ENCODE measurements around the gene ST6GALNAC3.
"Not testable (repeated sequence)": the region's sequence is repeated elsewhere in the genome, so short reads cannot be mapped to it uniquely, and the experiment has no call there.

The ST6GALNAC3 gene

GRCh38 chr1:76105372-76105771, 30.8 kb downstream of the ST6GALNAC3 start:
- DNase-seq = no peak

- no peak for DNase-seq
Observed at GRCh38 chr1:76106251-76106650, 31.7 kb downstream of the ST6GALNAC3 start.

- DNase-seq = no peak
Observed at GRCh38 chr1:76106719-76107235, 32.2 kb downstream of the ST6GALNAC3 start.

DNA sequence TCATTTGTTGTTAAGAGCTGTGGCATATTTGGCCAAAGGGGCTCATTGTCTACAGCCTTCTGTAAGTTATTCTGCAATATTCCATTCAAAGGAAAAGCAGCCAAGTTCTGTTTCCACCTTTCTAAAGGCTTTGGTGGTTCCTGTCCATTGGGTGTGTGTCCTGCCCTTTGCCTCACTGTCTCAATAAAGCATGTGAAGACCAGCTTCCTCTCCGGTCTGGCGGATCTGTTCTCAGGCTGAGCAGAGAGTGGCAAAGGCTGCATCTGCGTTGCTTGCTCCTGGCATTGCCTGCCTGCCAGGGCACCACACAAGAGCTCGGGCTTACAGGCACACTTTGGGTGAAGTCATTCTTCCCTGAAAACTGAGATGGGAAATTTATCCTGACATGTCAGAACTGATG, 34.9 kb downstream of the ST6GALNAC3 start:
- DNase-seq = peak in 10 of 56 donors; percentile 5 to 29 (median 8)

DNA sequence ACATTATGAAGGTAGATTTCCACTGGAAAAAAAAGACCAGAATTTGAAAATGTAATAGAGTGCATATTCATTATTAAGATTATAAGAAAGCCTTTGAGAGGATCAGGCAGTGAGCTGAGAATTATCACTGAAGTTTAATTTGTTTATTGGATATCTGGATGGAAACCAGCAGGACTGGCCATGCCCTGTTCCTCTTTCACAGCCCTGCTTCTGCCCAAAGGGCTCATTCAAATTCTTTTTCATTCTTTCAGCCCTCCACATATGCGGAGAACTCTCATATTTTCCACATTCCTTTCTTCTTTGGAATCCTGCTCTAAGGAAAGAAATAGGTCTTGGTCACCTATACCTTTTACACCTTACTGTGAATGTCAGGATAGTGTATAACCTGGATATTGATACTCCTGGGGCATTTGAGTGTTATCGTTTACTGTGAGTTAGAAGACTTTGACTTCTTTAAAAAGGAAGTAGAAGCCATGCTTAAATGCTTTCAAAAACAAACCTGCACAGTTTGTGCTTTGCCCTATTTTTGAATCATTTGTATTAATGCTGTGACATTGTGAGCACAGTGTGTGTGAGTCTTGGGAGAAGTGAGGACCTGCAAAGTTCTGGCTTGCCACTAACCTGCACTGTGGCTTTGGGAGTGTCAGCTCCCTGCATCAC, 35.5 kb downstream of the ST6GALNAC3 start:
- no peak for DNase-seq

- DNase-seq = no peak
Observed at GRCh38 chr1:76110666-76111065, 36.1 kb downstream of the ST6GALNAC3 start.

DNA sequence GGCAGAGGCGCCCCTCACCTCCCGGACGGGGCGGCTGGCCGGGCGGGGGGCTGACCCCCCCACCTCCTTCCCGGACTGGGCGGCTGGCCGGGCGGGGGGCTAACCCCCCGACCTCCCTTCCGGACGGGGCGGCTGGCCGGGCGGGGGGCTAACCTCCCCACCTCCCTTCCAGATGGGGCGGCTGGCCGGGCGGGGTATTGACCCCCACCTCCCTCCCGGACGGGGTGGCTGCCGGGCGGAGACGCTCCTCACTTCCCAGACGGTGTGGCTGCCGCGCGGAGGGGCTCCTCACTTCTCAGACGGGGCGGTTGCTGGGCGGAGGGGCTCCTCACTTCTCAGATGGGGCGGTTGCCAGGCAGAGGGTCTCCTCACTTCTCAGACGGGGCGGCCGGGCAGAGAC, 37.8 kb downstream of the ST6GALNAC3 start:
- not testable (repeated sequence) for DNase-seq

- DNase-seq = no peak
Observed at GRCh38 chr1:76113446-76113845, 38.9 kb downstream of the ST6GALNAC3 start.

DNA sequence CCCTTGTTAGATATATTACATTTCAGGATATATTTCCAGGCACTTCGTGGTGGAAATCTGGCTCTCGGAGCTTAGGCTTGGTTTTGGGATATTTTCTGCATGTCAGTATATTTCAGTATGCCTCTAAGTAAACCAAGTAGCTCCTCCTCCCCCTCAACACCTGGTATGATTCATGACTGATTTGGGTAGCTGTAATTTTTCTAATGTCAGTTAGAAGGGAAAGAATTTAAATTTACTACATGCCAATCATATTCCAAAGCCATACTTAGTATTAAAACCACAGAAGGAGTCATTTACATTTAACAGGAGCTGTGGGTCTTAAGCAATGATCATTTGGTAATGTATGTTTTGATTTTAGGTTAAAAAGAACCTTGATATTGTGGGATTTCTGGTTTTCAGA, 40.6 kb downstream of the ST6GALNAC3 start:
- no peak for DNase-seq

GRCh38 chr1:76121850-76122249, 47.3 kb downstream of the ST6GALNAC3 start:
- no peak for DNase-seq

- no peak for DNase-seq
Observed at GRCh38 chr1:76122271-76122670, 47.7 kb downstream of the ST6GALNAC3 start.

GRCh38 chr1:76123411-76124064, 49.0 kb downstream of the ST6GALNAC3 start:
- DNase-seq = not testable (repeated sequence)

GRCh38 chr1:76124196-76124595, 49.6 kb downstream of the ST6GALNAC3 start:
- DNase-seq = no peak

DNA sequence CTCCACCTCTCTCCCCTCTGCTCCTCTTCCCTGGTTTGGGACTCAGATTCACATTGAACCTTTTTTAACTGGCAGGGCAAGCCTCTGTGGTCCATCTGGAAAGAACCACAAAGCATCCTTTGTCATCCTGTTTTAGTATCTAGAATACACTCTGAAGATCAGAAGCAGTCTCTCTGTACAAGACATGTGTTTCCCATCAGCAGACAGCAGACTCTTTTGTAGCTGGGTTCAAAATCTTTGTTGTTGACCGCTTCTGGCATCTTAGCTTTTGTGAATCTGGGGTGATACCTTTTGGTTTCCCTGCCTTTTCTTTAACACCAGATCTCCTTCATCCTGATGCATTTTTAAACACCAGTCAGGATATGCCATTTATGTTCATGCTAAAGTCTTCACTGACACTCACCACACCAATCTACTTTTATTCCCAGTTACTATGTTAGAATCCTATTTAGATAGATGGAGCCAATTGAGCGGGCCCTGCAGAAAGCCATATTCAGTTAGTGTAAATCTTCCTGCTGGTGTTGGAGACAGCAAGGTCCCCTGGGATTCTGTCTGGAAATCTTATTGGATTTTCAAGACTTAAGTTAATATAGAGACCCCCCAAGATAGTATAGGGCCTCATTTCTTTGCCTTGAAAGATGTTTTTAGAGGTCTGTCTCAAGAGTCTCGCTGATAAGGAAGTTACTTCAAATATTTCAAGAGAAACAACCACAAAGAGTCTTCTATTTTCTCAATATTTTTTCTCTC, 51.1 kb downstream of the ST6GALNAC3 start:
- DNase-seq = no peak

- no peak for DNase-seq
Observed at GRCh38 chr1:76128096-76128495, 53.5 kb downstream of the ST6GALNAC3 start.

DNA sequence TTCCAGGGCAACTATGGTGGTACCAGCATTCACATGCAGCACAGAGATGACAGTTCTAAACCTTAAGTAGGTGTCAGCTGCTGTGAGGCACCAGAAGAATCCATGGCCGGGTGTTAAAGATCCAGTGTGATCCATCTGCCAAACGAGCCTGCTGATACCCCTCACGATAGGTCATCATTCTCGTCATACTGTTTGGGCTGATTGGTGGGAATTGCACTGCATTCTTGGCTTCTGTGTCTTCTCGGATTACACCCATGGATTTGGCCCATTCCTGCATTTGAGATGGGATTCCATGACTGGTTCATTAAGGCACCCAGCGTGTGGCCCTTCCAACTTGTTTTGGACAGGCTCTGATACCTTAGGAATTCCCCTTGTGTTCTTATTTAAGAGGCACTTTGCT, 55.2 kb downstream of the ST6GALNAC3 start:
- no peak for DNase-seq

- DNase-seq = no peak
Observed at GRCh38 chr1:76130992-76131391, 56.4 kb downstream of the ST6GALNAC3 start.

DNA sequence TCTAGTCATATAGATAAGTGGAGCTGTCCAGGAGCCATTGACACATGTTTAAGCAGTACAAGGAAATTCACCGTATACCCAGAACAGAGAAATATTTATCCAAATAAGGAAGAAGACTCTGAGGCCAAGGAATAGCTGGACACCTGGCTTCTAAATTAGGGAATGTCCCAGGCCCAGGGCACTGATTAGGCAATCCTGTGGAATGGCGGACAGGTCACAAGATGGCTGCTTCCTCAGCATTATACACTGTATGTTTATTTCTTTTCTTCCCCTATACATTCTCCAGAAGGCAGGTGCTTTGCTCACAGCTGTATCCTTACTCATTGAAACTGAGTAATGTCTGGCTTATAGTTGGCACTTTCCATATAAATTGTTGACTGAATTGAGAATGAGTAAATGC, 59.4 kb downstream of the ST6GALNAC3 start:
- no peak for DNase-seq

GRCh38 chr1:76135835-76136234, 61.3 kb downstream of the ST6GALNAC3 start:
- DNase-seq = peak in 7 of 56 donors; percentile 6 to 36 (median 11)

GRCh38 chr1:76136894-76137293, 62.3 kb downstream of the ST6GALNAC3 start:
- DNase-seq = no peak

DNA sequence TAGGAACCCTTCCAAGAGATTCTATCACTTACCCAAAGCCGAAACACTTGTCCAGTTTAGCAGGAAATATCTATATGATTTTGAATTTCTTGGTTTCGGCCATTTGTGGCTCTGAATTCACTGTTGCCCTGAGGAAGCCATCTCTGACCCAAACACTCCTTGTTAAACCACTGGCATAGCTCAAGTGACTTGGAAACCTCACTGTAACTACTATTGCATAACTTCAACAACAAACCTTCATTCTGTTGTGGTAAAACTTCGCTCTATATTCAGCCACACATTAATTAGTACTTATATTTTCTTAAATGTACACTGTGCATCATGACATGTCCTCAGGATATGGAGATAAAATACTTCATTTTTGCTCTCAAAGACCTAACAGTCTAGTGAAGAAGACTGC, 63.2 kb downstream of the ST6GALNAC3 start:
- DNase-seq = no peak

DNA sequence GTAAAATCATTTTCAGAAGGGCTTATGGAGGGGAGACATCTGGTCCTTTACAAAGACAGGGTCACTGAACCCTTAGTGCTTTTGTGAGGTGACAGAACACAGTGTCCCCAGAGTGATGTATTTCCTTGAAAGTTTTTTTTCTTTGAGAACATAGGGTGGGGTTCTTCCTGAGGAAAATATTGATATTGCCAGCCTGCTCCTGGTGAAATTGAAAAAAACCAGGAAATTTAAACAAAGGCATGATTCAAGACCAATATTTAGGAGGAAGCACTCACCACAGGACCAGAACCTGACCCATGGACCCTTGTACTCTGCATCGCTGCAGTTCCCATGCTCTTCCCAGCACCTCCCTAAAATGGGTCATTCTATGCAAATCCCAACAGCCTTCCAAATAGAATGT, 63.7 kb downstream of the ST6GALNAC3 start:
- no peak for DNase-seq

Measured in nucleus accumbens (tissue), 56 donors.